Measurements from ENCODE around the gene RSRC1.

DNA sequence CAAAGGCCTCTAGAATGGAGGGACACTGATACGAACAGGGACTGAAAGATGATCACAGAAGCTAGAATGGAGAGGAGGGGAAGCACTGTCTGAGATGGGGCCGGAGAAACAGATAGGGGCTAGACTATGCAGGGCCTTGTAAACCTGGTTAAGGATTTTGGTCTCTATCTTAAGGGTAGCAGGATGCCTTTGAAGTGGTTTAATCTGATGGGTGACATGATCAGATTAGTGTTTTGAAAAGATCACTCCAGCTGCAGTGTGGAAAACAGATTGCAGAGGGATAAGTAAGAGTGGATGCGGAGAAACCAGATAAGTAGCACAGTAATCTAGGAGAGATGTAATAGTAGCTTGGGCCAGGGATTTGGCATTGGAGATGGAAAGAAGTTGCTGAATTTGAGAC, 108.1 kb downstream of the RSRC1 start:
- TF ChIP-seq, protein P1, sequence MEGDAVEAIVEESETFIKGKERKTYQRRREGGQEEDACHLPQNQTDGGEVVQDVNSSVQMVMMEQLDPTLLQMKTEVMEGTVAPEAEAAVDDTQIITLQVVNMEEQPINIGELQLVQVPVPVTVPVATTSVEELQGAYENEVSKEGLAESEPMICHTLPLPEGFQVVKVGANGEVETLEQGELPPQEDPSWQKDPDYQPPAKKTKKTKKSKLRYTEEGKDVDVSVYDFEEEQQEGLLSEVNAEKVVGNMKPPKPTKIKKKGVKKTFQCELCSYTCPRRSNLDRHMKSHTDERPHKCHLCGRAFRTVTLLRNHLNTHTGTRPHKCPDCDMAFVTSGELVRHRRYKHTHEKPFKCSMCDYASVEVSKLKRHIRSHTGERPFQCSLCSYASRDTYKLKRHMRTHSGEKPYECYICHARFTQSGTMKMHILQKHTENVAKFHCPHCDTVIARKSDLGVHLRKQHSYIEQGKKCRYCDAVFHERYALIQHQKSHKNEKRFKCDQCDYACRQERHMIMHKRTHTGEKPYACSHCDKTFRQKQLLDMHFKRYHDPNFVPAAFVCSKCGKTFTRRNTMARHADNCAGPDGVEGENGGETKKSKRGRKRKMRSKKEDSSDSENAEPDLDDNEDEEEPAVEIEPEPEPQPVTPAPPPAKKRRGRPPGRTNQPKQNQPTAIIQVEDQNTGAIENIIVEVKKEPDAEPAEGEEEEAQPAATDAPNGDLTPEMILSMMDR (conservative IDR thresholded peaks at IDR 0.05; ENCODE audit: low read length), result no peak
- TF ChIP-seq EZH2phosphoT487 (IDR thresholded peaks at IDR 0.05; ENCODE audit: borderline replicate concordance, low read depth, low read length), result no peak
